GM19328 (cell line): ENCODE data around the gene PIK3C2G.

ENCODE experiments used
- ATAC-seq: cut with Tn5 transposase; IDR thresholded peaks from one replicate; pipeline ENCODE4 v1.9.1; 2021; ENCODE audit warnings: mild to moderate bottlenecking, moderate library complexity; ENCODE audit not compliant: unreplicated experiment

Gene PIK3C2G

GRCh38 chr12:18339633-18340032 lies 78.3 kb downstream of the PIK3C2G start:
- no peak for ATAC-seq

- no peak for ATAC-seq
These were observed 78.9 kb downstream of the PIK3C2G start for GRCh38 chr12:18340186-18340585.

GRCh38 chr12:18340786-18341185 lies 79.5 kb downstream of the PIK3C2G start:
- ATAC-seq, result no peak

- ATAC-seq, result no peak
These were observed 82.4 kb downstream of the PIK3C2G start for GRCh38 chr12:18343708-18344107.

GRCh38 chr12:18345021-18345735 lies 83.9 kb downstream of the PIK3C2G start:
- ATAC-seq, result no peak

GRCh38 chr12:18352312-18352711 lies 91.0 kb downstream of the PIK3C2G start:
- ATAC-seq, result no peak

- ATAC-seq, result no peak
These were observed 94.1 kb downstream of the PIK3C2G start for GRCh38 chr12:18355429-18355828.

- no peak for ATAC-seq
These were observed 96.8 kb downstream of the PIK3C2G start for GRCh38 chr12:18358077-18358476.

GRCh38 chr12:18358930-18359329 lies 97.6 kb downstream of the PIK3C2G start:
- ATAC-seq, result no peak

GRCh38 chr12:18361433-18361832 lies 100.1 kb downstream of the PIK3C2G start:
- no peak for ATAC-seq

- ATAC-seq, result no peak
These were observed 102.0 kb downstream of the PIK3C2G start for GRCh38 chr12:18363321-18363720.

- ATAC-seq, result no peak
These were observed 107.3 kb downstream of the PIK3C2G start for GRCh38 chr12:18368594-18368993.

- ATAC-seq, result no peak
These were observed 111.9 kb downstream of the PIK3C2G start for GRCh38 chr12:18373181-18373580.

- ATAC-seq, result no peak
These were observed 113.8 kb downstream of the PIK3C2G start for GRCh38 chr12:18375131-18375530.

- no peak for ATAC-seq
These were observed 114.3 kb downstream of the PIK3C2G start for GRCh38 chr12:18375583-18375982.

- ATAC-seq, result no peak
These were observed 121.0 kb downstream of the PIK3C2G start for GRCh38 chr12:18382236-18382885.

GRCh38 chr12:18383203-18383602 lies 121.9 kb downstream of the PIK3C2G start:
- ATAC-seq, result no peak

- ATAC-seq, result no peak
These were observed 126.4 kb downstream of the PIK3C2G start for GRCh38 chr12:18387706-18388105.

- no peak for ATAC-seq
These were observed 128.5 kb downstream of the PIK3C2G start for GRCh38 chr12:18389820-18390219.

- no peak for ATAC-seq
These were observed 129.8 kb downstream of the PIK3C2G start for GRCh38 chr12:18391151-18391550.

- ATAC-seq, result no peak
These were observed 133.4 kb downstream of the PIK3C2G start for GRCh38 chr12:18394742-18395141.

GRCh38 chr12:18400186-18400585 lies 138.9 kb downstream of the PIK3C2G start:
- no peak for ATAC-seq
